Stimulated activated CD8-positive, alpha-beta memory T cell treated with anti-CD3 and anti-CD28 coated beads, Interleukin-7, amount 100 ng/mL, for 4 hours (primary cell): Measurements from ENCODE around the gene METRNL.

ENCODE experiments used
- DNase-seq, 2 donors: peaks; one replicate each; pipeline ENCODE4 v3.0.0-alpha.2; 2020; ENCODE audit warnings: low read depth in 2 of 2

The METRNL gene

DNA sequence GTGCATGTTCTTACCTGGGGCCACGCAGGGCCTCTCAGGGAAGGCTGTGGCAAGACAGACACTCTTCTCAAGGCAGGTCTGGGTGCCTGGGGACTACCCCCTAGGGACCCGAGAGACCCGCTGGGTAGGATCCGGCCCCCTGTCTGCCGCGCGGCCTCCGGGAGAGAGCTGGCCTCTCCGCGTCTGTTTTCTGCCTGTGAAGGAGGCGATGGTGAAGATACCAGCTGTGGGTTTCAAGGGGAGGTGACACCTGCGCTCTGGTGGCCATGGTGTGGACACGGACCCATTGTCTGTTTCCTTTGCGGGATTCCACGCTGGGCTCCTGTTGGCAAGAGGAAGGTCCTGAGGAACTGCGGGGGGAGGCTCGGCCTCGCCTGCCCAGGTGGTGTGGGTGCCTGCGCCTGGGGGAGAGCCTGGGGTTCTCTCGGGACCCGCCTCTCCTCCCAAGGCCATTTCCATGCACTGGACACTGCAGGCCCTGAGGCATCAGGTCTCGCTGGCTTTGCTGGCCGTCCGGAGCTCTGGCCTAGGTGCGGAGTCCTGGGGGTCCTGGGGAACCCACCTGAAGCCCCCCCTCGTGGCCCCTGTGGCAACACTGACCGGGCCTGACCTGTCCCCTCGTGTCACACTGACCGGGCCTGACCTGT lies 12.2 kb upstream of the METRNL start:
- DNase-seq: no peak

DNA sequence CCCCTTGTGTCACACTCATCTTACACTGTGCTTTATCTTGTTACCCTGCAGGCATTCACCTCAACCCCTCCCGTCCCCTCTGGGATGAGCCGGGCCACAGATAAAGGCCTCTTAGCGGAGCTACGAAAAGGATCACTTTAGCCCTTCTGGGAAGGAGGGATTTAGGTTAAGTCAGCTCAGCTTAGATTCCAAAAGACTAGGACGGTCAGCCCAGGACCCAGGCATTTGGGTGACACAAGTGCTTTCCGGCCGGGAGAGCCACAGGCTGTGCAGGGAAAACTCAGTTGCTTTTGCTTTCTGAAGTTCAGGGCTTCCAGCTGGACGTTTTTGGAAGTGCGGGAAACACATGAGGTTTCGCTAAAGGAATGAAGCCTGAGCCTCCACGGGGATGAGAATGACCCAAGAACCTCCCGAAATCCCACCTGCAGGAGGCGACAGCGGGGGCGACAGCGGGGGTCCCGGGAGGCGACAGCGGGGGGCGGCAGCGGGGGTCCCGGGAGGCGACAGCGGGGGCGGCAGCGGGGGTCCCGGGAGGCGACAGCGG lies 11.6 kb upstream of the METRNL start:
- no peak for DNase-seq

DNA sequence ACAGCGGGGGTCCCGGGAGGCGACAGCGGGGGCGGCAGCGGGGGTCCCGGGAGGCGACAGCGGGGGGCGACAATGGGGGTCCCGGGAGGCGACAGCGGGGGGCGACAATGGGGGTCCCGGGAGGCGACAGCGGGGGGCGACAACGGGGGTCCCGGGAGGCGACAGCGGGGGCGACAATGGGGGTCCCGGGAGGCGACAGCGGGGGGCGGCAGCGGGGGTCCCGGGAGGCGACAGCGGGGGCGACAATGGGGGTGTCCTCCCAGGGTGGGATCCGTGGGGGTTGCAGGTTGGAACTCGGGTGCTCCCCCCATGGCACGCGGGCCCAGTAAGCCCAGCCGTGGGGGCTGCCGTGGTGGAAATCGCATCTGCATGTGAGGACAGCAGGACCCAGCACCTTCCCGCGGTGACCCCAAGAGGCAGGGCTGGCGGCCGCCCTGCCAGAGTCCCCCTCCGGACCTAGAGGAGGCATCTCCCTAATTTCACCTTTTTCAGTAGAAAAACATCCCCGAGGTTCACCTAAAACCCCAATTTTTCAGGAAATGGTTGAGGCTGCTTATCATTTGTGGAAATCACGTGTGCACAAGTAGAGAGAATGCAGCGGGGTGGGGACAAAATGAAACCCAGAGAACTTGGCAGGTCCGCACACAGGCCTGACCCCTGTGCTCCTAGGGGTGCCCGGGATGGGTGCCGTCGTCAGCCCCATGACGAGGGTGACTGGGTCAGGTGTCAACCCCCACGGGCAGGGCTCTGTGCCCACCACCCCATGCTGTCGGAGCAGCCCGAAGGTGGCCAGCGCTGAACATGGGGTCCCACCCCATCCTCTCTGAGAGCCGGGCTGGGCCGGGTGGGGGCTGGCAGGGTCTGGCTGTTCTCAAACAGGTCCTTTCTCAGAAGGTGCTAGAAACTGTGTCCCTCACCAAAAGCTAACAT lies 10.5 kb upstream of the METRNL start:
- no peak for DNase-seq

DNA sequence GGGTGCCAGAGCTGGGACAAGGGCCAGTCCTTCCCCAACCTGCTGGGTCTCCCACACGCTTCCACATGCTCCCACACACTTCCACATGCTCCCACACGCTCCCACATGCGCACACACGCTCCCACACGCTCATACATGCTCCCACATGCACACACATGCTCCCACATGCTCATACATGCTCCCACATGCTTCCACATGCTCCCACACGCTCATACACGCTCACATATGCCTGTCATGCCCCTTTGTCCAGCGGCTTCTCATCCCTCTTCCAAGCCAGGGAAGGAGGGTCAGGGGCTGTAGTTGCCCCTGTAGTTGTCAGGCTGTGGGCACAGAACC lies 9.9 kb upstream of the METRNL start:
- no peak for DNase-seq

DNA sequence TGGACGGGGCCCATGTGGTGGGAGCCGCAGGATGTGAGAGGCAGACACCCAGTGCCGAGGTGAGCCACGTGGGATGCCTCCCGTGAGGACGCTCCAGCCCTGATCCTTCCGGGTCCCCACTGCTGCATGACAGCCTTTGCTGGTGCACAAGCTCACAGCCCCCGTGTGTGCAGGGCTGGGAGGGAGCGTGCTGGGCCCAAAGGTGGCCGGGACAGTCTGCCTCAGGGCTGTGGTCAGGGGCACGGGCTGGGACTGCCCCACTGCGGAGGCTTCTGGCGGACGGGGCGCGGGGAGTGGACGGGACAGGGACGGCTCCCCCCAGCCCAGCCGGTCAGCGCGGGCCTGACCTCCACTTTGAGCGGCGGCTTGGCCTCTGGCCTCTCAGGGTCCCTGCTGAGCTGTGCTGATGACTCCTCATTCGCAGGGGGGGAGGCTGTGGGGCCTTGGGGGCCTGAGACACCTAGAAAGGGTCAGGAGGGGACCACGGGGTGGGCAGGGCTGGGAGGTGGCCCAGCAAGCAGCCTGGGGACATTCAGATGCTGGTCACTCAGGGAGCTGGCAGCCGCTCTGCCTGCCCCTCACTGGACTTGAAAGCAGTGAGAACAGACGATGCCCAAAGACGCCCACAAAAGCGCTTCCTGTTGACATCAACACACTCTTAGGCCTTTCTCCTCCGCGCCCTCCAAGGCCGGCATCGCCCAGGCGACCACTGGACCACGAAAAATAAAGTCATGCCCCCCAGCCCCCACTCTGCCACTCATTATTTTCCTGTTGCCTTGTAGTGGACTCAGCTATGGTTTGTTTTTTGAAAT lies 9.3 kb upstream of the METRNL start:
- no peak for DNase-seq

DNA sequence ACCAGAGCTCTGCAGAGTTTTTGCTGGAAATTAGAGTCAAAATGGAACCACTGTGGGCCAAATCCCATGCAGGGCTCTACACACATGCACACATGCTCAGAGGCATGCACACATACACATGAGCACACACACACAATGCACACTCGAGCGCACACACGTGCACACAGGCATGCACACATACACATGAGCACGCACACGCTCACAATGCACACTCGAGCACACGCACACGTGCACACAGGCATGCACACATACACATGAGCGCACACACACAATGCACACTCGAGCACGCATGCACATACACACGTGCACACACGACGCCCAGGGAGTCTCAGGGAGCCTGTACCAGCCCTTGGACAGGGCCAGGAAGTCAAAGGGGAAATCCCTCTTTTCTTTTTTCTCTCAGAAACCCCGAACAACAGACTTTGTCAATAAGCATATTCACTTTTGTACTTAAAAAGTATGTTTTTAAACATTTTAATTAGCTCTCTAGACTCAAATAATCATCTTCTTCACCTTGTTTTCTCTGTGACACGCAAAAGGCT lies 8.5 kb upstream of the METRNL start:
- DNase-seq: no peak

DNA sequence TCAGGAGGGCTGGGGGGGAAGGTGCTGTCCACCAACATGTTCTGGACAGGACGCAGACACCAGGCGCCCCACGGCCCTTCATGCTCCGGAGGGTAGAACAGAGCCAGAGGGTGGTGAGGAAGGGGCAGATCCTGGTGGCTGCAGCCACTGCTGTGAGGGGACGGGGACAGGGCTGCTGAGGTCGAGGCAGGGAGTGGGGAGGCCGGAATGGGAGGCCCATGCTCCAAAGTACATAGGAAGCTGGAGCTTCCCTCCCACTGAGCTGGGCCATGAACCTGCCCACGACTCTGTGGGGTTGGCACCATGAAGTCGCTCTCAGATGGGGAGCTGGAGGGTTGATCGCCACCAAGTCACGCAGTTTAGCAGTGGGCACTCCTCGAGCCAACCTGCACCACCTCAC lies 8.0 kb upstream of the METRNL start:
- no peak for DNase-seq

DNA sequence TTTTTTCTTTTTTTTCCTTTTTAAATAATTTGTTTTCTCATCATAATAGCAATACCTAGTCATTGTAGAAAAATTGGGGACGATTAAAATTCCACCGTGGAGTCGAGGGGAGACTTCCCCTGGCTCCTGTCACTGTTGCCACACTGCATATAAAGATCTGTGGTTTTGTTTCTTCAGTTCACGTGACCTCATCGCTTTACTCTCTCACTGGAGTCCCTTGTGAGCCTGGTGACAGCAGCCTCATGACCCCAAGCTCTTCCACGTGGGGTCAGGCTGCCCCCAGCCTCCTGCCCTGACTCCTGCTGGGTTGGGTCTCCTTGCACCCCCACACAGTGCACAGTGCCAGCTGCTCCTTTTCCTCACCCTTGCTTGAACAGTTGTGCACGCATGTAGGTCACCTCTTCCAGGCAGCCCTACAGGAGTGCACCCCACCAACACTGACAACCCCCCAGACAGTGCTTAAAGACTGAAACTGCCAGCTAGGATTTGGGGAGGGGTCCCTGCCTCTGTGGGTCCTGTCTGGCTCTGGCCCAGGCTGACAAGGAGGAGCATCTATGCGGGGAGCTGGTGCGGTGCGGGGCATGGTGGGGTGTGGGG lies 7.3 kb upstream of the METRNL start:
- no peak for DNase-seq

DNA sequence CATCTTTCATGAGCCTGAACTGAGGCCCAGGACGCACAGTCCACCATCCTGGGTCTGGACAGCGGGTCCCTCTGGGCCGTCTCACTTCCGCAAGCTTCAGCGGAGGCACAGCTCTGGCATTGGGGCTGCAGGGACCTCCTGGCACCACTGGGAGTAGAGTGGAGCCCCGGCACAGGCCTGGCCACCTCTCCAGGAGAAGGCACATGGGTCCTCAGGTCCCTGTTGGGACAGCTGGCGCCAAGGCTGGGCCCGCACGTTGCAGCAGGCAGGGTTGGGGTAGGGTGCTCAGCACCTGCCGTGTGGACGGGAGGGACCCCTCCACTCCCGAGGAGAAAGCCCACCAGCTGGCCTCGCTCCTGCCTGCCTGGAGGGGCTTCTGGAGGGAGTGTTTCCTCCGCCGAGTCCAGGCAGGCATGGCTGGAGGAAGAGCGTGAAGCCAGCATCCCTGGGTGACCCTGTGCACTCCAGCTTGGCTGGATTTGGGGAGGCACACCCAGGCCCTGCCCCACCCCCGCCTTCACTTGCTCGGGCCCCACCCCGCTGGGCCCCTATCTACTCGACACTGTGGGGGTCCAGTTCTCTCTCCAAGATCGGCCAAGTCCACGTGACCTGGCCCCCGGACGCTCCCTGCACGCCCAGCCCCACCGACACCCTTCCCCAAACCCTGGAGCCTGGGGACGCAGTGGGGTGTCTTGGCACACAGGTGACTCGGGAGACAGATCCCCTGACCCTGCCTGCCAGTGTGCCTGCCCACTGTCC lies 6.6 kb upstream of the METRNL start:
- no peak for DNase-seq

DNA sequence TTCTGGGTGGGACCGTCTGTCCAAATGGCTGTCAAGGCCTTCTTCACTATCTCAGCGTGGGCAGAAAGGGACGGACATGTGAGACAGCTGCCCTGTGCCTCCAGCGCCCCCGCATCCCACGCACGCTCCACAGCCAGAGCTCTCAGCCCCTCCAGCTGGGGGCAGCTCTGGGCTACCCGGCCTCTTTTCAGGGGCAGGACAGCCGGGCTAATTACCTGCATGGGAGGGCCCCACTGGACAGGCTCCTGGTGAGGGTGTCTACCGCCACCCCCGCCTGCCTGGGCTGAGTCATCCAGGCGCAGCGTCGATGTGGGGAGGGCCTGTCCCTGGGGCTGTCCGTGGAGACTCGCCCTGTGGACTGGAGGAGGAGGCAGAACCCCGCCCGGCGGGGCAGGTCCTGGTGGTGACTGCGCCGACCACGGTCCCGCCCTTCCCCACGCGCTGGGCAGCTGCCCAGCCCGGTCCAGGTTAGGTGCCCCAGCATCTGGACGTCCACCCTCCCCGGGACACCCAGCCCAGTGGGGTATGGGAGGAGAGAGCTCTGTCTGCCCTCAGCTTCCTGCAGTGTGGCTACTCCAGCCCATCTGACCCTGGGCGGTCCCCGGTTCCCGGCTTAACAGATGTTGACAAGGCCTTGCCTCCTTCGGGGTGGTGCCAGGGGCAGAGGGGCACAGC lies 5.9 kb upstream of the METRNL start:
- DNase-seq: no peak

DNA sequence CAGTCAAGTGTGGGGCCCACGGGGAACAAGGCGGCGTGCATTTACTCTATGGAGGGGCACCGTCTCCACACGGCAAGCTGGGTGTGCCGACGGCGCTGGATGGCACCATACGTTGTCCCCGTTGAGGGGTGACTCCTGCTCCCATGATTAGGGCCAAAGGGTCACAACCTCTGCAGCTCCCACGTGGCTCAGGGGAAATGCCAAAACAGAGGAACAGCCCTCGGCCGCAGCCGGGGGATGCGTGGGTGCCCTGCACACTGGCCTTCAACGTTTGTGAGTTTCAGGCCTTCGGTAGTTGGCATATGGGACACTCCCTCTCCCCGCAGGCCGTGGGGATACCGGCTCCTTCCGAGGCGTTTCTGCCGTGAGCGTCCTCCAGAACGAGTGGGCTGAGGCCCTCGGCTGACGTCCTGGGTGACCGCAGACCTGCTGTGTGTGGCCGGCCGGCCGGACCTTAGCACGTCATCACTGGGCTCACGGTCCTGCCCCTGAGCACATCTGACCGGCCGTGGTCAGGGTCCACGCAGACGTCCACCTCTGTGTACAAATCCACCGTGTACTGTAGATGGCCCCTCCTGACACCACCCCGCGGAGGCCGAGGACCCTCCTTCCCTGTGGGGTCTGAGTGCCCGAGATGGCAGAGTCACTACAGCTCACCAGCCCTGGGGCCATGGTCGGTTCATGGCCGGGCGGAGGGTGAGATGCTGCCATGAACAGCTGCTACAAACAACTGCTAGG lies 4.8 kb upstream of the METRNL start:
- no peak for DNase-seq

DNA sequence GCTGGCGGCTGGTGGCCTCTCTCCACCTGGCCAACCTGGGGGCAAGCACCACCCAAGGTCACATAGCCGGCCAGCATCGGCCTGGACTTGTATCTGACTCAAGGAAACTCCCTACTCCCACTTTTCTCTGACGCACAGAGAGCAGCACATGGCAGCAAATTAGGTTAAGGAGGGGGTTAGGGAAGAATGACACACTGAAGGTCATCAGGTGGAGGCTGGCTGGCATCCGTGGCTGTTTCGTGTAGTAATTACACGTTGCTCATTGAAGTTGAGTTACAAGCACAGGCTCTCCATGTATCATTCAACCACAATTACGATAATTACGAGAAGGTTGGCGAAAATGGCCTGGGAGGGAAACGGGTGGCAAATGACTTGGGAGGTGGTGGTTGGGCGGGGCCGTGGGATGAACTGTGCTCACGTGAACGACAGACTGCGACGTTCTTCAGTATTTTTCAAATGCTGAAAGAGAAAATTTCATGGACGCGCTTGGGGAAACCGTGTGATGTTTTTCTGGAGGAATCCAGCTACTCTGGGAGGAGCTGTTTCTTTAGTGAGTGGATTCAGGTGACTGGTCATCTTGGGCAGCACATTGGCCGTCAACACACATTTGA lies 4.0 kb upstream of the METRNL start:
- DNase-seq: no peak

DNA sequence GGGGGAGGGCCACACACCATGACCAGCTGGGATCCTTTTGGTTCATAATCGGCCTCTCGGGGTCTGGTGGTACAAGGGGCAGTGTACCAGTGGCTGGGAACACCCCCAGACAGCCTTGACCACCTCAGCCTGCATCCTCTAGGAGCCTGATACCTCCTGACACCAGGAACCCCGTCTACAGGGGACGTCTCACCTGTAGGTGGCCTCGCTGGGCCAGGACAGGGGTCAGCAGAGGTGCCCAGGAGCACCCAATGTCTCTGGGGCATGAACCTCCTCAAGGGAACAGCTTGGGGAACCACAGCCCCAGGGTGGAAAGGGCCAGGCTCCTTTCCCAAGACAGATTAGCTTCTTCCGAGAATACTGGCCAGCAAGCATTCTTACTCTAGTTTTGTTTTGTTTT lies 2.5 kb upstream of the METRNL start:
- no peak for DNase-seq

DNA sequence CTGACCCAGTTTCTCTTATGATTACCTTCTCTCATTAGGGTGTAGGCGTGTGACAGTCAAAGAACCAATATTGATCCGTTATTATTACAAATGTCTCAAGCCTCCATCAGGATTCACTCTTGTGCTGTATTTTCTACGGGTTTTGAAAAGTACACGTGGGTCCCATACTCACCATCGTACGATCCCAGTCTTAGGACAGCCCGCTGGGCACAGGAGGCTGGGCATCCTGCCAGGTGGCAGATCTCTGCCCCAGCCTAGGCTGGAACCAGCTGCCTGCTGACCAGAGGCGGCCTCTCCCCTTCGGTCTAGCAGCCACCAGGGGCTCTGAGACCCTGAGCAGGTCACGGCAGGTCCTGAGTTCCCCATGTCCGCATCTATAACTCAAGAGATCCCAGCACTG lies 2.0 kb upstream of the METRNL start:
- no peak for DNase-seq

DNA sequence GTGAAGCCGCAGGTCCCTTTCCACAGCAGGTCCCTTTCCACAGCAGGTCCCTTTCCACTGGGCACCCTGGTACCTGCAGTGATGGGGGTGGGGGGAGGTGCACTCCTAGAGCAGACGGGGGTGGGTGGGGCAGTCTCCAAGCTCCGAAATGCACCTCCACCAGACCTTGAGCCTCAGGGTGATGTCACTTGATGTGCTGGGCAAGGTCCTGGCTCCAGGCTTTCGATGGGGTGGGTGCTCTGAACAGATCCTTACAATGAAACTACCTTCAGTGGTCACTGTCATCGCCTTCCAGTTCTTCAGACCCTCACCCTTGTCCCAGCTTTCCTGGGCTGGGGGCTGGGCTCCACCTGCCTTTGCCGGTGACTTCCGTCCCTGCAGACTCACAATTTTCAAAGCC lies 1.5 kb upstream of the METRNL start:
- DNase-seq: no peak

DNA sequence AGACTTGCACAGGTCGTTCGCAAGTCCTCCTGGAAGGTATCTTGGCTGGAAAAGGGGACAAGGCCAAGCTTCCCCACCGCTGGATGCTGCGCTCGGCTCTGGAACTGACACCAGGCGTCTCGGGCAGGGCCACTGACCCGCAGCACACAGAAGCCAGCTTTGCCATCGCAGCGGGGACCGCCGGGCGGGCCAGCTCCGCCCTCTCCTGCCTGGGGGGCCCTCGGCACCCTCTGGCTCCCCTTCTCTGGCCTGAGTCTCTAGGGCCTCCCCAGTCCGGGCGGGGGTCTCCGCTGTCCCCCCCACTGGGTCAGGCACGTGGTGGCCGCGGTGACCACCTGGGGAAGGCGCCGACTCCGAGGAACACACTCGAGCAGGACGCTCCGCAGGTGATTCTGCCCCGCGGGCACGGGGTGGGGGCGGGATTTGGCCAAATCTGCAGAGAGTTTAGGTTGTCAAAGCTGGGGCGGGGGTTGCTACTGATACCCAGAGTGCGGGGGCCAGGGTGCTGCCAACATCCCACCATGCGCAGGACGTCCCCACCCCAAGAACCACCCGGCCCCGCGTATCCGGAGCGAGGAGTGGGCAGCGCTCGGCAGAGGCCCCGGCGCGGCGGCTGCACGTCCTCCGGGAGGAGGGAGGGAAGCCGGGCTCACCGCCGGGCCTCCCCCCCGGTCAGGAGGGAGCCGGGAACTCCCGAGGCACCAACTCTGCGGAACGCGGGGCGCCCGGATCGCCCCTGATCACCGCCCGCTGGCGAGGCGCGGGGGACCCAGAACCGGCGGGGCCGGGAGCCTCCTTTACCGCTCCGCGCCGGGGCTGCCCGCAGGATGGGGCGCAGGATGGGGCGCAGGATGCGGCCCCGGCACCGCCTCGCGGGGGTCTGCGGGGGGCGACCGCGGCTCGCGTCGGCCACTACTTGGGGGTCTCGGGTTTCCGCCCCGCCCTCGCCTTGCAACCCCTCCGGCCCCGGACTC lies 744 bp upstream of the METRNL start:
- DNase-seq: no peak

DNA sequence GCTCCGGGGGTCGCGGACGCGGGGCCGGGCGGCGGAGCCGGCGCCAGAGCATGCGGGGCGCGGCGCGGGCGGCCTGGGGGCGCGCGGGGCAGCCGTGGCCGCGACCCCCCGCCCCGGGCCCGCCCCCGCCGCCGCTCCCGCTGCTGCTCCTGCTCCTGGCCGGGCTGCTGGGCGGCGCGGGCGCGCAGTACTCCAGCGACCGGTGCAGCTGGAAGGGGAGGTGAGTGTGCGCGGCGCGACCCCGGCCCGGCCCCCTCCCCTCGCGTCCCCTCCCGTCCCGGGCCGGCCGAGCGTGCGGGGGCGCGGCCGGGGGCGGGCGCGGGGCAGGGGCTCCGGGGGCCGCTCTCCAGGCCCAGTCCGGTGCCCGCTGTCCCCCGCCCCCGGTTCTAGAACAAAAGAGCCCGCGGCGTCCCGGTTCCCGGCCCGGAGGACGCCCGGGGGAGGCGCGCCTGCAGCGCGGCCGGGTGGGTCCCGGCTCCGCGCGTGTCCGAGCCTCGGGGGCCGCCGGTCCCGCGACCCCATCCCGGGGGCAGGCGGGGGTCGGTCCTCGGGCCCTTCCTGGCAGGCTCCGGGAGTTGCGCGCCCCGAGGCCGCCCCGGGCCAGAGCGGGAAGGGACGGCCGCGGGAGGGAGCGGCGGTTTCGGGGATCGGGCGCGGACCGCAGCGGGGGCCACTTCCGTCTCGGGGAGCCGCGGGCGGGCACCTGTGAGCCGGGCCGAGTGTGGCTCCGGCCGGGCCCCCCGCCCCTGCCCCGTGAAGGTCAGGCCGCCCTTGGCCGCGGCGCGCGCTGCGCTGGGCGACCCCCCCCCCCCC lies 563 bp downstream of the METRNL start:
- peak in 1 of 2 donors; percentile 17 for DNase-seq
